ENCODE data around the gene USP22. TPM values are rescaled to one million over a fixed set of nuclear protein-coding genes. Genes with fewer than 3 reads are reported as not detected.

The USP22 gene
- total RNA-seq, 1 experiment from 2014 or later: 210 TPM

DNA sequence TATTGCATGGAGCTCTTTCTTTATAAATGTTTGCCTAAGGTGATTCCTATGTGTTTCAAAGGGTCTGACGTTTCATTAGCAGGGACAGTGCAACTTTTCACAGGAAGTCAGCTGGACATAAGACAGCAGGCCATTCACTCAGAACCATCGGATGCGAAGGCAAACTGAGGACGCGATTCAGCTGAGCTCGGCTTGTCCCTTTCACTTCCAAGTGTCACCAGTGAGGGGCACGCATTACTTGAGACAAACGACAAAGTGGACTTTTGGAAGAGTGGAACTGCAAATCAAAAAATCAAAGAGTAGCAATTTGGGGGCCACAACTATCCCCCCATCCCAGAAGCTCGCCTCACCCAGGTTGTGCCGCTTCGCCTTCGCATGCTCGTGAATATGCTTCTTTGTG lies 14.6 kb downstream of the USP22 start:
- CTCF ChIA-PET: no interaction called here
- Histone ChIP-seq H3K4me3 (replicated peaks in 1 of 2; ENCODE audit: low read depth in 1 of 2, low read length in 2 of 2) (no peak overlapping the region), H3K79me2 (ENCODE audit: insufficient read depth, low read length) (peaks cover 100% of the 10 kb centered on the region), H3K4me1 (ENCODE audit: control insufficient read depth in 1 of 2, insufficient read depth in 2 of 2, low read length in 2 of 2) (no peaks in the 10 kb centered on the region), H4K20me1 (ENCODE audit: insufficient read depth) (peaks cover 59% of the 10 kb centered on the region), H3K27ac (ENCODE audit: low read depth, low read length) (no peak overlapping the region), H3K9me2 (ENCODE audit: insufficient read depth) (no peaks in the 10 kb centered on the region), H3K9ac (ENCODE audit: low read length) (no peak overlapping the region), H3K9me3 (ENCODE audit: control insufficient read depth in 1 of 2, insufficient read depth in 1 of 2, low read depth in 1 of 2, low read length in 2 of 2) (no peaks in the 10 kb centered on the region), H3K27me3 (ENCODE audit: insufficient read depth, low read length) (no peaks in the 10 kb centered on the region), H3K4me2 (ENCODE audit: low read length) (no peak overlapping the region), H3K36me3 (ENCODE audit: control insufficient read depth in 1 of 2, insufficient read depth in 2 of 2, low read length in 2 of 2) (peaks cover 41 to 45% of the 10 kb centered on the region in 2 experiments; a peak in 3 of 4 replicates), H2AFZ (ENCODE audit: low read depth, low read length, poor library complexity, severe bottlenecking) (no peak overlapping the region)
- intact Hi-C loops (cut with micrococcal nuclease): no loop called here
- TF ChIP-seq EGR1 (IDR thresholded peaks at IDR 0.05; ENCODE audit: low read depth): no peak
- no peak for TF ChIP-seq JUND (IDR thresholded peaks at IDR 0.05)
- no peak for TF ChIP-seq POLR2A (IDR thresholded peaks at IDR 0.05; ENCODE audit: borderline replicate concordance, extremely low read depth, insufficient read depth, insufficient read length)
- TF ChIP-seq RAD21 (IDR thresholded peaks at IDR 0.05; ENCODE audit: low read depth): no peak
- no peak for TF ChIP-seq CBX3 (IDR thresholded peaks at IDR 0.05; ENCODE audit: low read depth)
- no peak for TF ChIP-seq REST (IDR thresholded peaks at IDR 0.05; ENCODE audit: low read depth)
- TF ChIP-seq EZH2phosphoT487 (IDR thresholded peaks at IDR 0.05; ENCODE audit: borderline replicate concordance): no peak
- TF ChIP-seq CEBPB (IDR thresholded peaks at IDR 0.05; ENCODE audit: low read depth): no peak
- TF ChIP-seq ZBTB33 (IDR thresholded peaks at IDR 0.05; ENCODE audit: extremely low read depth, insufficient replicate concordance, low read length): no peak
- no peak for TF ChIP-seq POLR2AphosphoS5 (IDR thresholded peaks at IDR 0.05; ENCODE audit: low read depth, low read length)
- TF ChIP-seq ZFX (IDR thresholded peaks at IDR 0.05): no peak
- no peak for TF ChIP-seq YY1 (IDR thresholded peaks at IDR 0.05; ENCODE audit: extremely low read depth, insufficient replicate concordance, low read depth, low read length)
- TF ChIP-seq ATF3 (IDR thresholded peaks at IDR 0.05): no peak
- no peak for TF ChIP-seq ZNF274 (IDR thresholded peaks at IDR 0.05; ENCODE audit: low read depth, low read length)
- no peak for TF ChIP-seq SRF (IDR thresholded peaks at IDR 0.05; ENCODE audit: low read depth)
- no peak for TF ChIP-seq MAX (IDR thresholded peaks at IDR 0.05)
- TF ChIP-seq SIN3A (IDR thresholded peaks at IDR 0.05; ENCODE audit: low read depth): no peak
- TF ChIP-seq TCF7L2 (IDR thresholded peaks at IDR 0.05; ENCODE audit: borderline replicate concordance, extremely low read depth, insufficient read depth, insufficient read length): no peak
- no peak for TF ChIP-seq ELF1 (IDR thresholded peaks at IDR 0.05; ENCODE audit: borderline replicate concordance, low read depth)
- POLR2A ChIA-PET: no interaction called here
- ATAC-seq (no peak), DNase-seq (ENCODE audit: low read depth, low spot score) (no peak)
- RAD21 ChIA-PET (ENCODE audit: low non-redundant PET in 1 of 2, low total read pairs in 2 of 2, uncharacterized antibody in 2 of 2, unreplicated experiment in 2 of 2): no interaction called here
- BruUV-seq (replicated peaks): no TSS peak
